Endodermal cell (in vitro differentiated cells): ENCODE data around the gene G6PD. TPM values are rescaled to one million over a fixed set of nuclear protein-coding genes. Genes with fewer than 3 reads are reported as not detected.
A peak's percentile ranks its signal among the peaks of the same experiment; 100 is the strongest.

ENCODE experiments used
- DNase-seq: peaks from one replicate; pipeline ENCODE4 v3.0.0-alpha.2; 2017
- H3K27ac ChIP-seq: 2 replicates; pipeline ENCODE4 v1.5.1; 2013; ENCODE audit warnings: mild to moderate bottlenecking, low read depth, low read length, moderate library complexity
- H3K27me3 ChIP-seq: 2 replicates; pipeline ENCODE4 v1.6.1; 2013; ENCODE audit warnings: mild to moderate bottlenecking, low read length, moderate library complexity; ENCODE audit not compliant: insufficient read depth, control insufficient read depth, poor library complexity, severe bottlenecking
- H3K36me3 ChIP-seq: 2 replicates; pipeline ENCODE4 v1.7.0; 2013; ENCODE audit warnings: mild to moderate bottlenecking, low read length, moderate library complexity; ENCODE audit not compliant: control insufficient read depth, insufficient read depth
- H3K4me1 ChIP-seq: one replicate; pipeline ENCODE4 v1.7.0; 2013; ENCODE audit warnings: low read length; ENCODE audit not compliant: control insufficient read depth, insufficient read depth
- H3K4me3 ChIP-seq: 2 replicates; pipeline ENCODE4 v1.5.1; 2013; ENCODE audit warnings: mild to moderate bottlenecking, low read length, moderate library complexity
- H3K9ac ChIP-seq: 2 replicates; pipeline ENCODE4 v1.6.1; 2013; ENCODE audit warnings: mild to moderate bottlenecking, low read length, moderate library complexity; ENCODE audit not compliant: poor library complexity, severe bottlenecking; ENCODE audit errors: extremely low read depth
- H3K9me3 ChIP-seq: 2 replicates; pipeline ENCODE4 v1.6.1; 2013; ENCODE audit warnings: mild to moderate bottlenecking, low read length, moderate library complexity; ENCODE audit not compliant: control insufficient read depth
- H3K27ac Mint-ChIP-seq: 2 replicates; pipeline ENCODE4 v1.8.0; 2020; ENCODE audit warnings: mixed read lengths
- H3K27me3 Mint-ChIP-seq: 2 replicates; pipeline ENCODE4 v1.8.0; 2021; ENCODE audit warnings: mild to moderate bottlenecking, mixed read lengths; ENCODE audit not compliant: insufficient read depth
- H3K36me3 Mint-ChIP-seq: 2 replicates; pipeline ENCODE4 v1.8.0; 2020; ENCODE audit warnings: low read depth, mixed read lengths
- H3K4me1 Mint-ChIP-seq: 2 replicates; pipeline ENCODE4 v1.8.0; 2020; ENCODE audit warnings: mixed read lengths
- H3K4me3 Mint-ChIP-seq: 2 replicates; pipeline ENCODE4 v1.8.0; 2020; ENCODE audit warnings: mild to moderate bottlenecking, moderate library complexity, mixed read lengths
- H3K9me3 Mint-ChIP-seq: 2 replicates; pipeline ENCODE4 v1.8.0; 2020; ENCODE audit warnings: mild to moderate bottlenecking, mixed read lengths
- WGBS, 2 experiments: methylation state at CpG; one replicate each; pipeline versions ENCODE4 v1.1.5 to v1.1.7; 2013; ENCODE audit warnings: missing lambda C conversion rate in 2 of 2, mixed read lengths in 1 of 2; ENCODE audit not compliant: insufficient coverage in 1 of 2, insufficient read length in 1 of 2; 5-methylcytosine and 5-hydroxymethylcytosine counted together
- total RNA-seq, 2 donors: library from RNA; stranded (reverse); fragmentation: NEBNext Ultra II Directional in 1 of 2; extraction: Animal tissue kit (Norgen Biotek cat#: 25700) in 1 of 2; gene quantifications; 2 replicates in 1 of 2; 3 replicates in 1 of 2; pipeline ENCODE4 v1.2.1, GENCODE V29; 2021
- TF ChIP-seq, protein P1 (sequence below): fragments of 200-600 bp; sonication (generic); conservative IDR thresholded peaks from 2 replicates; pipeline ENCODE4 v1.5.0; 2021; ENCODE audit warnings: antibody characterized with exemption, mild to moderate bottlenecking

G6PD gene
- total RNA-seq, 2 donors from 2014 or later: 71.7 to 81.4 TPM

DNA sequence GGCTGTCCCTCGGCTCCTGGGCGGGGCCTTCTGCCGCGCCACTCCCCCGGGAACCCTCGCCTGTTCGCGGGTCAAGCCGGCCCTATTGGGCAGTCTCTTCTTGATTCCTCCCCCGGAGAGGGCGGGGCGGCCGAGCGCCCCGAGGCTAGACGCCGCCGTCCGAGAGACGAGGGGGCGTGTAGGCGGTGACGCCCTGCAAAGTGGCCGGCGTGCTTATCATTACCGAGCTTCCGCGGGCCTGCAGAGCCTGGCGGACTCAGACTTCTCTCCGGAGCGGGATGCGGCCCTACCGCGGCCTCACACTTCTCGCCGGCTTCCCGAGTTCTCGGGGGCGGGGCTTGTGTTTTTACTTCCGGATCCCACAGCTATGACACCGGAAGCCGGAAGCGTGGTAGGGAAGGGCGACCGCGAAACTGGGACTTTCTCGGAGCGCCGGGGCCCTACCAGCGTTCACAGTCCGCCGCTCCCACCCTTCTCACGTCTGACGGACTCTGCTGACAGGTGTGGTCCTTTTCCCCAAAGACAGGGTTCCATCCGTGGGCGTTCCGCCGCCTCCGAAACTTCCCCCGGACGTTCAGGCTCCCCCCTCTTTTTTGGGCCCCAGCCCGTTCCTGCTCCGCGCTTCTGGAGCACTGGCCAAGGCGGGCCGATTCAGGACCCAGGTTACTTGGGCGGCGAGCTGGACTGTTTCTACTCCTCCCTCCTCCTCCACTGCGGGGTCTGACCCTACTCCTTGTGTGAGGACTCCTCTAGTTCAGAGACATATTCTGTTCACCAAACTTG is 790 bp upstream of the G6PD start, which contains the start of gene IKBKG:
TSS of gene IKBKG (plus strand) at position 376 of the 783 bp plus-strand sequence. CDS start 4,383 bp downstream, outside the sequence.
- peak; percentile 93 for DNase-seq
- H3K36me3 ChIP-seq: peaks cover 13% of the 10 kb centered on the region
- Mint-ChIP-seq H3K36me3 (peaks cover 22% of the 10 kb centered on the region), H3K9me3 (peaks cover 61% of the 10 kb centered on the region), H3K4me3 (peak within 1 kb of the TSS; percentile 85), H3K27ac (peak within 1 kb of the TSS; percentile 96), H3K27me3 (no peaks in the 10 kb centered on the region), H3K4me1 (peaks cover 7% of the 10 kb centered on the region)
- peak within 1 kb of the TSS; percentile 97 for H3K4me3 ChIP-seq
- H3K9me3 ChIP-seq: no peaks in the 10 kb centered on the region
- no peaks in the 10 kb centered on the region for H3K4me1 ChIP-seq
- peak within 1 kb of the TSS; percentile 78 for H3K27ac ChIP-seq
- H3K27me3 ChIP-seq: no peaks in the 10 kb centered on the region
- peak within 1 kb of the TSS; percentile 71 for H3K9ac ChIP-seq
- 0% methylated on average over 15 to 69 of the region's 69 CpGs for WGBS, 2 experiments
- TF ChIP-seq, protein P1, sequence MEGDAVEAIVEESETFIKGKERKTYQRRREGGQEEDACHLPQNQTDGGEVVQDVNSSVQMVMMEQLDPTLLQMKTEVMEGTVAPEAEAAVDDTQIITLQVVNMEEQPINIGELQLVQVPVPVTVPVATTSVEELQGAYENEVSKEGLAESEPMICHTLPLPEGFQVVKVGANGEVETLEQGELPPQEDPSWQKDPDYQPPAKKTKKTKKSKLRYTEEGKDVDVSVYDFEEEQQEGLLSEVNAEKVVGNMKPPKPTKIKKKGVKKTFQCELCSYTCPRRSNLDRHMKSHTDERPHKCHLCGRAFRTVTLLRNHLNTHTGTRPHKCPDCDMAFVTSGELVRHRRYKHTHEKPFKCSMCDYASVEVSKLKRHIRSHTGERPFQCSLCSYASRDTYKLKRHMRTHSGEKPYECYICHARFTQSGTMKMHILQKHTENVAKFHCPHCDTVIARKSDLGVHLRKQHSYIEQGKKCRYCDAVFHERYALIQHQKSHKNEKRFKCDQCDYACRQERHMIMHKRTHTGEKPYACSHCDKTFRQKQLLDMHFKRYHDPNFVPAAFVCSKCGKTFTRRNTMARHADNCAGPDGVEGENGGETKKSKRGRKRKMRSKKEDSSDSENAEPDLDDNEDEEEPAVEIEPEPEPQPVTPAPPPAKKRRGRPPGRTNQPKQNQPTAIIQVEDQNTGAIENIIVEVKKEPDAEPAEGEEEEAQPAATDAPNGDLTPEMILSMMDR: no peak

DNA sequence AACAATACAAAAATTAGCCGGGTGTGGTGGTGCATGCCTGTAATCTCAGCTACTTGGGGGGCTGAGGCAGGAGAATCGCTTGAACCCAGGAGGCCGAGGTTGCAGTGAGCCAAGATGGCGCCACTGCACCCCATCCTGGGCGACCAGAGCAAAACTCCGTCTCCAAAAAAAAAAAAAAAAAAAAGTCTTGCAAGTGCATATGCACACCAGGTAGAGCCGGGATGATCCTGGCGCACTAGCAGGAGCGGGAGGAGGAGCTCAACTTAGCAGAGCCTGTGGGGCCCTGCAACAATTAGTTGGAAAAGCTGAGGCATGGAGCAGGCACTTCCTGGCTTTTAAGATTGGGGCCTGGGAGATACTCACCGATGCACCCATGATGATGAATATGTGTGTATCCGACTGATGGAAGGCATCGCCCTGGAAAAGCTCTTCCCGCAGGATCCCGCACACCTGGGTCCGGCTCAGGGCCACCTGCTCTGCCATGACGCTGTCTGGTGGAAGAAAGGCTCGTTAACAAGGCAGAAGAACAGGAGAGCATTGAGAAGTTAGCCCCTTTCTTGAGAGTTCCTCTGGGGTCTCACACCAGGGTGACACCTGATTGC is 872 bp downstream of the G6PD start:
- H3K9me3 Mint-ChIP-seq: peaks cover 56% of the 10 kb centered on the region
- peak overlapping the region; percentile 85 for H3K4me3 Mint-ChIP-seq
- H3K36me3 ChIP-seq: peaks cover 13% of the 10 kb centered on the region
- no peak overlapping the region for H3K9ac ChIP-seq
- no peak overlapping the region for H3K27ac ChIP-seq
- H3K27me3 ChIP-seq: no peaks in the 10 kb centered on the region
- DNase-seq: no peak
- peak overlapping the region; percentile 88 for H3K4me3 ChIP-seq
- no peaks in the 10 kb centered on the region for H3K4me1 ChIP-seq
- TF ChIP-seq, protein P1: no peak
- H3K9me3 ChIP-seq: no peaks in the 10 kb centered on the region
- H3K27me3 Mint-ChIP-seq: no peaks in the 10 kb centered on the region
- peak overlapping the region; percentile 68 for H3K27ac Mint-ChIP-seq
- 93% methylated on average over 17 of the region's 17 CpGs; no CpG with 5 or more reads in 1 of the 2 experiments for WGBS, 2 experiments
- H3K36me3 Mint-ChIP-seq: peaks cover 22% of the 10 kb centered on the region
- H3K4me1 Mint-ChIP-seq: peaks cover 7% of the 10 kb centered on the region

DNA sequence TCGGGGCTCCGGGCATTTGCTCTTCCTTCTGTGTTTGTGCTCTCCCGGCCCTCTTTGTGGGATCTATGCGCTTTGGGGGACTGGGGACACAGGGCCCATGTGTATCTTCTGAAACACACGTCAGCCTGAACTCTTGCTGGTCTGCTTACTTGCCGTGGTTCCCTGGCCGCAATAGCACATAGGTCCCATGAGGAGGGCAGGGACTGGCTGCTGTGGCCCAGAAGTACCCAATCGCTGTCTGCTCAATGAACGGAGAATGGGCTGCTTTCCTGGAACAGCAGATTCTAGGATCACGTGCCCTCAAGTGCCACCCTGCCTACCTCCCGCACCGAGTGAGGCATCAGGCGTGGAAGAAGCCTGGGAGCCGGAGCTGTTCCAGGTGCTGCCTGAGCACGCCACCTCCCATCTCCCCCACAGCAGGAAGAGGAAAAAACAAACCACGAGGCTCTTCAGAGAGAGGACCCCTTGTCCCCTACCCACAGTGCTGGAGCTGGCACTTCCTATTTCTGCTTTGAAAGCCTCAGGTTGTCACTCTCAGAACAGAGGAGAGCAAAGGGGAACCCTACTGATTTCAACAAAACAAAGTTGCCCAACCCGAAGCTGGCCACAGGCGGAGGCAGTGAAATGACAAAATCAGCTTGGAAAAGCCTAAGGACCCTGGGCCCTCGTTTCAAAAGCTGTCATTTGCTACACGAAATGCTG is 3.8 kb downstream of the G6PD start:
- Mint-ChIP-seq H3K9me3 (peaks cover 54% of the 10 kb centered on the region), H3K27me3 (no peaks in the 10 kb centered on the region), H3K4me3 (no peak overlapping the region), H3K36me3 (peaks cover 23% of the 10 kb centered on the region), H3K27ac (no peak overlapping the region), H3K4me1 (peaks cover 4% of the 10 kb centered on the region)
- no peak overlapping the region for H3K9ac ChIP-seq
- H3K27me3 ChIP-seq: no peaks in the 10 kb centered on the region
- H3K9me3 ChIP-seq: no peaks in the 10 kb centered on the region
- WGBS, 2 experiments: 91 to 100% methylated on average over 3 to 19 of the region's 20 CpGs
- no peak overlapping the region for H3K27ac ChIP-seq
- peaks cover 13% of the 10 kb centered on the region for H3K36me3 ChIP-seq
- H3K4me3 ChIP-seq: no peak overlapping the region
- TF ChIP-seq, protein P1: no peak
- no peak for DNase-seq
- no peaks in the 10 kb centered on the region for H3K4me1 ChIP-seq
